GM10266 (cell line): Measurements from ENCODE around the gene CAMK2B.

Source experiments
- DNase-seq: peaks from one replicate; pipeline ENCODE4 v3.0.0; 2012; ENCODE audit errors: extremely low spot score
- TF ChIP-seq, protein P1 (sequence below): IDR thresholded peaks from 2 replicates; pipeline ENCODE4 v1.5.1; 2012; ENCODE audit warnings: mild to moderate bottlenecking, low read depth; ENCODE audit not compliant: control insufficient read depth, insufficient read depth; ENCODE audit errors: missing control alignments

The CAMK2B gene

DNA sequence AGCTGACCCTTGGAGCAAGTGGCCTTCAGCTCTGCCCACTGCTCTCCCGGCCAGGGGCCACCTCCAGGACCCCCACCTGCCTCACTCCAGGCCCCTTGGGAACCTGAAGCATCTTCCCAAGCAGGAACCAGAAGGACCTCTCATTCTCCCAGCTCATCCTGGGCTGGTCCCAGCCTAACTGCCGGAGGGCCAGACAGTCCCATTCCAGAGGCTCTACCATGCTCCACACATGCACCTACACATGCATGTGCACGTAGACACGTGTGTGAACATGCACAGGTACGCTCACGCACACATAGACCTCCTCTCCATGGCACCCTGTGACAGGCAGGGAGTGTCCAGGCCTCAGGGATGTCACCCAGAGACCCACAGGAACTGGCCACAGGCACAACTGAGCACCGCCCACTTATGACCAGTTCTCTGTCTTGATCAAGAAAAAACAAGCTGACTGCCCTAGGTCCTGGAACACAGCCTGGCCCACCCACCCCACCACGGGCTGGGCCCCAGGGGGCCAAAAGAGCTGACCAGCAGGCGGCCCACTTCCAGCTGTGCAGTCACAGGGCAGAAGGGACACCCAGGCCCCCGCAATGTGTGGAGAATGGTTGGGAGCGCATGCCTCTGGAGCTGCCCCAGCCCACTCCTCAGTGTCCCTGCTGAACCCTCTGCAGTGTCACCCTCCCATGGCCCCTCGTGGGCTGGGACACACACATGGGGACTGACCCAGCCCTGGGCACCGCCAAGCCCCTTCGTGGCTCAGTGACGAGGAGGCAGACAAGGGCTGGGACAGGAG, 43.4 kb downstream of the CAMK2B start:
- no peak for DNase-seq
- TF ChIP-seq, protein P1, sequence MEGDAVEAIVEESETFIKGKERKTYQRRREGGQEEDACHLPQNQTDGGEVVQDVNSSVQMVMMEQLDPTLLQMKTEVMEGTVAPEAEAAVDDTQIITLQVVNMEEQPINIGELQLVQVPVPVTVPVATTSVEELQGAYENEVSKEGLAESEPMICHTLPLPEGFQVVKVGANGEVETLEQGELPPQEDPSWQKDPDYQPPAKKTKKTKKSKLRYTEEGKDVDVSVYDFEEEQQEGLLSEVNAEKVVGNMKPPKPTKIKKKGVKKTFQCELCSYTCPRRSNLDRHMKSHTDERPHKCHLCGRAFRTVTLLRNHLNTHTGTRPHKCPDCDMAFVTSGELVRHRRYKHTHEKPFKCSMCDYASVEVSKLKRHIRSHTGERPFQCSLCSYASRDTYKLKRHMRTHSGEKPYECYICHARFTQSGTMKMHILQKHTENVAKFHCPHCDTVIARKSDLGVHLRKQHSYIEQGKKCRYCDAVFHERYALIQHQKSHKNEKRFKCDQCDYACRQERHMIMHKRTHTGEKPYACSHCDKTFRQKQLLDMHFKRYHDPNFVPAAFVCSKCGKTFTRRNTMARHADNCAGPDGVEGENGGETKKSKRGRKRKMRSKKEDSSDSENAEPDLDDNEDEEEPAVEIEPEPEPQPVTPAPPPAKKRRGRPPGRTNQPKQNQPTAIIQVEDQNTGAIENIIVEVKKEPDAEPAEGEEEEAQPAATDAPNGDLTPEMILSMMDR: no peak

DNA sequence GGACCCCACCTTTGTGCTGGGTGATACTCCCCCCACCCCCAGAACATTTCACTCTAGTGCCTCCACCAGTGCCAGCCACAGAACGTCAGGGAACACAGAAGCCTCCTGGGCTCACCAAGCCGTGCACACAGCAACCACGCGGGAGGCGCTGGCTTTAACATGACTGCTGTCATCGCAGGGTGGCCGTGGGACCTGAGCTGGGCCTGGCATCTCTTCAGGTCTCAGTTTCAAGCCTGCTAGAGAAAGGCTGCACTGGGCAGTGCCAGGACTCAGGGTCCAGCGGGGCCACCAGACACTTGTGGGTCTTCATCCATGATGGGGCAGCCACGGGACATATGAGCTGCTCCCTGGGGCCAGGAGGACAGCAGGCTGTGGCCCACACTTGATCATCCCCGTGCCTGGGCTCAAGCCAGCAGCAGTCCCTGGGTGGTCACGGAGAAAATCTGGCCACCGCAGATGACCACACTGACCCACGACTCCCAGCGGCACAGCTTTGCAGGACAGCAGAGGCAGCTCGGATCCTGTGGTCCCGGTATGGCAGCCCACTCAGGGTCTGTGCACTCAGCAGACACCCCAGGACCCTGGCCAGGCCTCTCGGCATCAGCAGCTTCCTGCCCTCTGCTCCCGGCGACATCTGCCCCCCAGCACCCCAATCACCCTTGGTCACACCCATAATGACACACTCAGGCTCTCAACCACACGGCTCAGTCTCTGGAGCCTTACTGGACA, 44.2 kb downstream of the CAMK2B start:
- TF ChIP-seq, protein P1: no peak
- no peak for DNase-seq

DNA sequence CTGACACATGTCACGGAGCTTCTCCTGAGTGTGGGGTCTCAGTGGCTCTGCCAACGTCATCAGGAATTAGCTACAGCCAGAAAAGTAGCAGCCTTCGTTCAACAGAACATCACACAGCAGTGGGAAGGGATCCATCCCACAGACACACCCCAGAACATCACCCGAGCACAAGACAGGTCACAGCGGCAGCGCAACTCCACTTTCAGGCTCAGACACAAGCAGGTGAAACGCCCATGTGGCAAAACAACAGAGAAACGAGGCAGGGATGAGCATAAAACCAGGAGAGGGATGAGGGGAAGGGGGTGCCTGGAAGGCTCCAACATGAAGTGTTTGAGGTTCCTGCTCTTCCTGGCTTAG, 44.8 kb downstream of the CAMK2B start:
- DNase-seq: no peak
- TF ChIP-seq, protein P1: no peak

DNA sequence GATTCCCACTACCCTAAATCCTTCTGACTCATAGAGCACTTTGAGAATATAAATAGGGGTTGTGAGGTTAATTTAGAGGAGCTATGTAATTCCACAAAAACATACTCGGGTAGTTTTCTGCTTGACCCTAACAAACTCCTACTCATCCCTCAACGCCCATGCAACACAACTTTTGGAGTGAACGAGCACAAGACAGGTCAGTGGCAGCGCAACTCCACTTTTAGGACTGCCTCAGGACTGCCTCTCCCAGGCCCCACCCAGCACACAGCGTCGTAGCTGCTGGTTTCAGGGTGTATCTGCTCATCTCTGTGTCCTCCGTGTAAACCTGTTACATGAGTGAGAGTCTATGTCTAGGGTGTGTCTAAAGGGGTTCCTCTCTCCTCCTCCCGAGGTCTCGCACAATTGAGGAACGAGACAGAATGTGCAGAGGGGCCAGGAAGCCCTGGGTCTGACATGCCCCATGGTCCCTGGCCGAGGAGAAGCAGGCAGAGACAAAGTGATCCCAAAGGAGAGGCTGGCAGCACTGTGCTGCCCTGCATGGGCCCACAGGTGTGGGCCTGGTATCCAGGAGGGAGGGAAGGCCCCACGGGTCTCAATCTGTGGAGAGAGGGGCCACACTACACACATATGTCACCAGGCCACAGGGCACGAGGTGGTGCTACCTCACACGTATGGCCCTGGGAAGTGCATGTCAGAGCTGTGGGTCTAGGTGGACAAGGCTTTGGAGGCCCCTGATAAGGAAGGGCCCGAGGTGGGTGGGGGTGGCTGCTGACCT, 45.5 kb downstream of the CAMK2B start:
- TF ChIP-seq, protein P1: no peak

DNA sequence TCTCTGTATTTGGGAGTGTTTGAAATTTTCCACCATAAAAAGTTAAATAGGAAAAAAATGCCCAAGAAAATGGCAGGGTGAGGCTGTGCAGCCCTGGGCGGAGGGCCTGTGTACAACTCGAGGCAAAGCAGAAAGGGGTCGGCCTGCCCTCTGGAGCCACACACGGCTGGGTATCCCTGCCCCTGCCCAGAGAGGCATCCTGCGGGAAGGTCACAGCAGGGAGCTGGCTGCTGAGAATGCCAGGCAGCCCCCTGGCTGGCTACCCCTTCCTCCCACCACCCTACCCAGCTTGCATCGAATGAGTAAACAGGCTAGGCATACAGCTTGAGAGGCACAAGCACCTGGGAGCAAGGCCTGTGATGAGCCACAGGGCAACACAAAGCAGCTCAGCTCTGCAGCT, 46.1 kb downstream of the CAMK2B start:
- no peak for DNase-seq
- TF ChIP-seq, protein P1: no peak

More for the DNA sequence above, 45.5 kb downstream of the CAMK2B start:
- DNase-seq: no peak

DNA sequence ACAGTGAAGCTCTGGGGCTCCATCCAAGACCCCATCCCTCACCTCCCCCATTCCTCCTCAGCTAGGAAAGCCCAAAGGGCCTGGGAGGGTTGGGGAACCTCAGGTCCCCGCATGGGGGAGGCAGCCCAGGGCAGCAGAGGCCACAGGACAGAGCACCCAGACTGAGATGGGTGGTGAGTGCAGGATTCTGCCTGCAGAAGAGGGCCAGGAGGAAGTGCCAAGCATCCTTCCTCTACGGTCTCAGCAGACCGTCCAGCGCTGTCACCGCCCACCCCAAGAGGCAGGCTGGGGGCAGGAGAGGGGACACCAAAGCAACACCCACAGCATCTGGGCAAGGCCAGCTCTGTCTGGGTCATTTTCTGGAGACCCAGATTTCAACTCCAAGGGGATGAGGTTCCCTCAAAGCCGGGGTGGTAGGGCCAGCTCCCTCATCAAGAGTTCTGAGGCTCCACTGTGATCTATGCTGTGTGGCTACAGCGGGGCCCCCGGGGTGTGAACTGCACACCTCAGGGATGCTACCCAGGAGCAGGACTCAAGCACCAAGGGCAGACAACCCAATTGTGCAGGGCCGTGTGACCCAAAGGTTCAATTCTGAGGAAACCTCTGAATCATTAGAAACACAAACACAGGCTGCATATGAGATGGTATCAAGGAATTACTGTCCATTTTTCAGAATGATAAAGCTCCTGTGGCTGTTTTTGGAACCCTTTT, 46.8 kb downstream of the CAMK2B start:
- TF ChIP-seq, protein P1: no peak
- DNase-seq: no peak
